AG10803 (cell line): ENCODE data around the gene PHYKPL.

Source experiments
- DNase-seq: peaks from one replicate; pipeline ENCODE4 v3.0.0; 2010; ENCODE audit warnings: low read depth
- H3K4me3 ChIP-seq: 2 replicates; pipeline ENCODE4 v1.5.1; 2011; ENCODE audit warnings: mild to moderate bottlenecking, low read length, control low read depth
- CTCF ChIP-seq: conservative IDR thresholded peaks from 2 replicates; pipeline ENCODE4 v1.5.1; 2011; ENCODE audit warnings: mild to moderate bottlenecking, low read length, control low read depth, inconsistent platforms

The PHYKPL gene

GRCh38 chr5:178215280-178216002, 17.2 kb downstream of the PHYKPL start:
- no peak overlapping the region for H3K4me3 ChIP-seq
- DNase-seq: no peak
- TF ChIP-seq CTCF: no peak

DNA sequence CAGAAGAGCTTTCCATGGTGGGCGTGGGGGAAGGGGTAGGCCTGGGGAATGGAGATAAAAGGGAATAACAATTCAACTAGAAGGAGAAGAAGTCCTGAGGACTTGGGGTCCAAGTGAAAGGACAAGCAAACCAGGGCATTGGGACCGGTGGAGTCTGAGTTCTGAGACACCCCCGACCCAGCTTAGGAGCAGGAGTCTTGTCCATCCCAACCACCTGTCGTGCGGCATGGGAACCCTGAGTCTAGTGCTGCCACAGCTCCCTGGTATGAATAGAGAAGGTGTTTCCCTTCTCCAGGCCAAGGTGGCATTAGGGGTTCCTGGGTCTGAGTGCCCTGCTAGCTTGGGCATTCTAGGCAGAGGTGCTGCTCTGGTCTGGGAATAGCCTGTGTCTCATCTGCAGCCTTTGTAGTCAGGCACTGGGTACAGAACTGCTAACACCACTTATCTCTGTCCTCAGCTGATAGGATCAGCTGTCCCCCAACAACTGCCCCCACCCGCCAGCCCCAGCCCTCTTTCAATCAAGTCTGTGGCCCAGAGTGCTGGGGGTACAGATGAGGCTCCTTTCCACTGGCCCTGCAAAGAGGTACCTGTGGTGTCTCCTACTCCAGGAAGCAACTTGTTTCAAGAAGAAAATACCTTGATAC, 18.3 kb downstream of the PHYKPL start:
- H3K4me3 ChIP-seq: no peak overlapping the region
- DNase-seq: no peak
- TF ChIP-seq CTCF: no peak

DNA sequence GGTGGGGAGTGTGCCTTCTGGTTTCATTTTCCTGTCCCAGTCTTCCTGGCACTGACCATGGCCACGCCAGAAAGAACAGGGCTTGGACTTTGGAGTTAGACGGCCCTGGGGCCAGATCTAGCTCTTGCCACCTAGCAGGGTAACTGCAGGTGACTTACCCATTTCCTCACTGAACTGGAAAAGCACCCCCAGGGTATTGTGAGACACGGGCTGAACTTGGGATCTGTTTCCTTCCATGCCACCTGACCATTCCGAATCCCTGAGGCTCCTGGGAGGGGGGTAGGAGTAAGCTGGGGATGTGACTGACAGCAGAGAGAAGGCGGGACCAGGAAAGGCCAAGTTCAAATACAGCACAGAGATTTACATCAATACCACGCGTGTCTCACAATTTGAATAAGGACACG, 18.9 kb downstream of the PHYKPL start:
- H3K4me3 ChIP-seq: no peak overlapping the region
- DNase-seq: no peak
- TF ChIP-seq CTCF: no peak

GRCh38 chr5:178213003-178213461, 19.6 kb downstream of the PHYKPL start:
- TF ChIP-seq CTCF: no peak
- DNase-seq: no peak
- no peak overlapping the region for H3K4me3 ChIP-seq

GRCh38 chr5:178212241-178213002, 20.2 kb downstream of the PHYKPL start:
- DNase-seq: no peak
- no peak for TF ChIP-seq CTCF
- no peak overlapping the region for H3K4me3 ChIP-seq

DNA sequence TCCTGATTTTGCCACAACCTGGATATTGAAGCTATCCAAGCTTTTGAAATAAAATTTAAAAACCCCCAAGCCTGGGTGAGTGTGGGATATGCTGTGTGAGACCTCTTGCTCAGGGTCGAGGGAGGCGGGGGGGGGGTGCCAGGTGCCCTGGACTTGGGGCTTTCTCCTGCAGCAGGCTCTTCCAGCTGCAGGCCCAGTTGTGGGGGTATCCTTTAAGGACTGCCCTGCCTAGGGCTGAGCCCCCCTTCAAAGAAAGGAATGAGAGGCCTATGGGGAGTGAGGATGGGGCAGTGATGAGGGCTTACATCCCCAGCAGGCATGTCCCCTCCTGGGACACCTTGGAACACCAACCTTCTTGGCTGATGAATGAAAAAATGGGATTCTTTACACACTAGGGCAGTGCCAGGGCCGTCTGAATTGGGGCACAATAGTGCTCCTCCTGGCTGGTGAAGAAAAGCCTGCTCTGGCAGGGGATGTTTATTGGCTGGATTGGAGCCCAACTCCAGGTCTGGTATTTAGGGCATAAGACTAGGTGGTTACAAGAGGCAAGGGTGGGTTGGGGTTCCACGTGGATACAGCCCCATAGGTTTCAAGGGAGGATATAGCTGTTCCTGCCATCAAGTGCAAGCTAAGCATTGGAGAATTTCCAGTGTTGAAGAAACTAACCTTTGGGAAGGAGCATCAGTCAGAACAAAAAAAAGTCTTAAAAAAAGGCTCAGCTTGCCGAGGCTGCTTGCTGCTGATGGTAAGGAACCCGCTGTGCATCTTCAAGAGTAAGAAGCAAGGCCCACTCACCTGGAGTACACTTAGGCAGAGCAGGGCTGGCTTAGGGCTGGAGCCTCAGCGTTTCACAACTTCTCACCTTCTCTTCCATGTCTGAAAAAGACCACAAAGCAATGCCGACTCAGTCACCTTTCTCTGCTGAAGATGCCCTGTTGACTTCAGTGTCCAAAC, 21.2 kb downstream of the PHYKPL start:
- TF ChIP-seq CTCF: no peak
- no peak overlapping the region for H3K4me3 ChIP-seq
- no peak for DNase-seq
